H1 (cell line): Measurements from ENCODE around the gene ZNF622. TPM values are rescaled to one million over a fixed set of nuclear protein-coding genes. Genes with fewer than 3 reads are reported as not detected.

ENCODE experiments used
- CTCF ChIA-PET: fragments of 300-600 bp; sonication (Branson Sonifier 250); formaldehyde crosslinking; loops from one replicate; lab custom pipeline; 2021; ENCODE audit not compliant: partially characterized antibody; lab: Charles Lee
- POLR2A ChIA-PET: fragments of 300-600 bp; sonication (Branson Sonifier 250); formaldehyde crosslinking; loops from one replicate; lab custom pipeline; 2021; ENCODE audit warnings: inconsistent platforms; ENCODE audit not compliant: partially characterized antibody; lab: Charles Lee
- DNase-seq, 2 experiments: peaks; one replicate each; pipeline versions ENCODE4 v3.0.0 to v3.0.0-alpha.2; 2010 to 2022; ENCODE audit warnings: low spot score in 2 of 2, low read depth in 1 of 2, mixed read lengths in 1 of 2
- FAIRE-seq: peaks from 2 replicates; lab custom pipeline; 2011; peaks lifted over from hg19 to GRCh38; lab: Jason Lieb, UNC
- H2AFZ ChIP-seq: 2 replicates; pipeline ENCODE4 v1.8.1; 2012; ENCODE audit warnings: low read length, inconsistent platforms
- H2AK5ac ChIP-seq: 2 replicates; pipeline ENCODE4 v1.6.1; 2013; ENCODE audit warnings: low read depth, low read length
- H2BK120ac ChIP-seq: replicated peaks from 2 replicates; pipeline ENCODE3; 2013; ENCODE audit warnings: low read depth, low read length, inconsistent platforms
- H2BK12ac ChIP-seq: 2 replicates; pipeline ENCODE4 v1.6.1; 2013; ENCODE audit warnings: low read depth, low read length
- H2BK15ac ChIP-seq: 2 replicates; pipeline ENCODE4 v1.6.1; 2013; ENCODE audit warnings: low read length
- H2BK20ac ChIP-seq: 2 replicates; pipeline ENCODE4 v1.6.1; 2013; ENCODE audit warnings: low read length
- H2BK5ac ChIP-seq: 2 replicates; pipeline ENCODE4 v1.6.1; 2013; ENCODE audit warnings: low read depth, low read length
- H3K14ac ChIP-seq: 2 replicates; pipeline ENCODE4 v1.6.1; 2013; ENCODE audit warnings: inconsistent platforms; ENCODE audit not compliant: insufficient read length
- H3K18ac ChIP-seq: 2 replicates; pipeline ENCODE4 v1.6.1; 2013; ENCODE audit warnings: low read length; ENCODE audit errors: extremely low read depth
- H3K23ac ChIP-seq: 2 replicates; pipeline ENCODE4 v1.6.1; 2013; ENCODE audit warnings: inconsistent platforms; ENCODE audit not compliant: insufficient read length
- H3K23me2 ChIP-seq: 2 replicates; pipeline ENCODE4 v1.6.1; 2013; ENCODE audit warnings: low read depth, low read length
- H3K27ac ChIP-seq: 2 replicates; pipeline ENCODE4 v1.6.1; 2011; ENCODE audit warnings: low read depth, low read length, inconsistent platforms
- H3K27me3 ChIP-seq, 4 experiments: replicated peaks in 1 of 4; 1 replicate in 1 of 4; 2 replicates in 3 of 4; pipeline versions ENCODE4 v1.6.1 to v1.8.1; 2011 to 2013; ENCODE audit warnings: low read length in 3 of 4, mild to moderate bottlenecking in 3 of 4, inconsistent platforms in 2 of 4, mixed read lengths in 2 of 4, moderate library complexity in 1 of 4; ENCODE audit not compliant: control insufficient read depth in 3 of 4, insufficient read depth in 3 of 4; ENCODE audit errors: extremely low read depth in 1 of 4
- H3K36me3 ChIP-seq, 4 experiments: 2 replicates each; pipeline versions ENCODE4 v1.6.1 to v1.8.1; 2011 to 2013; ENCODE audit warnings: mild to moderate bottlenecking in 4 of 4, low read length in 3 of 4, moderate library complexity in 2 of 4, control low read depth in 1 of 4, inconsistent platforms in 1 of 4; ENCODE audit not compliant: insufficient read depth in 4 of 4, control insufficient read depth in 2 of 4
- H3K4ac ChIP-seq: replicated peaks from 2 replicates; pipeline ENCODE3; 2013; ENCODE audit warnings: low read length, low read depth, mixed read lengths, inconsistent platforms; ENCODE audit not compliant: insufficient read length
- H3K4me1 ChIP-seq, 4 experiments: replicated peaks in 1 of 4; 1 replicate in 1 of 4; 2 replicates in 3 of 4; pipeline versions ENCODE4 v1.6.1 to v1.8.1; 2011 to 2013; ENCODE audit warnings: low read length in 3 of 4, inconsistent platforms in 2 of 4, mixed read lengths in 1 of 4; ENCODE audit not compliant: insufficient read depth in 4 of 4, control insufficient read depth in 3 of 4
- H3K4me2 ChIP-seq, 2 experiments: 2 replicates each; pipeline versions ENCODE4 v1.6.1 to v1.8.1; 2011 to 2013; ENCODE audit warnings: low read depth in 2 of 2, low read length in 2 of 2, control low read depth in 1 of 2, inconsistent platforms in 1 of 2, mild to moderate bottlenecking in 1 of 2; ENCODE audit not compliant: insufficient read depth in 1 of 2
- H3K4me3 ChIP-seq, 4 experiments: fragments of 200-600, 300-600 bp in 1 of 4; sonication (generic), shearing (Covaris generic), sonication (Bioruptor Twin) in 1 of 4; 2 replicates each; pipeline versions ENCODE4 v1.5.1 to v1.8.1; 2011 to 2016; ENCODE audit warnings: low read length in 4 of 4, low read depth in 3 of 4, control low read depth in 2 of 4, inconsistent platforms in 2 of 4, mild to moderate bottlenecking in 2 of 4, mixed read lengths in 1 of 4, moderate library complexity in 1 of 4; ENCODE audit not compliant: insufficient read depth in 2 of 4; ENCODE audit errors: extremely low read depth in 1 of 4
- H3K56ac ChIP-seq: replicated peaks from 2 replicates; pipeline ENCODE3; 2013; ENCODE audit warnings: low read depth, mild to moderate bottlenecking, mixed read lengths, low read length, inconsistent platforms; ENCODE audit not compliant: insufficient read length
- H3K79me1 ChIP-seq: 2 replicates; pipeline ENCODE4 v1.6.1; 2013; ENCODE audit warnings: low read depth, low read length, control low read depth
- H3K79me2 ChIP-seq, 2 experiments: 2 replicates each; pipeline versions ENCODE4 v1.6.1 to v1.8.1; 2012 to 2013; ENCODE audit warnings: low read length in 2 of 2, mild to moderate bottlenecking in 2 of 2, inconsistent platforms in 1 of 2; ENCODE audit not compliant: insufficient read depth in 2 of 2, control insufficient read depth in 1 of 2
- H3K9ac ChIP-seq, 4 experiments: replicated peaks in 1 of 4; 1 replicate in 1 of 4; 2 replicates in 3 of 4; pipeline versions ENCODE4 v1.6.1 to v1.8.1; 2011 to 2013; ENCODE audit warnings: low read depth in 3 of 4, low read length in 3 of 4, control low read depth in 2 of 4, mild to moderate bottlenecking in 2 of 4, moderate library complexity in 2 of 4, inconsistent platforms in 1 of 4; ENCODE audit errors: extremely low read depth in 1 of 4
- H3K9me3 ChIP-seq, 2 experiments: 2 replicates each; pipeline versions ENCODE4 v1.6.1 to v1.8.1; 2012 to 2013; ENCODE audit warnings: mild to moderate bottlenecking in 2 of 2, moderate library complexity in 2 of 2, control low read depth in 1 of 2, inconsistent platforms in 1 of 2, low read depth in 1 of 2, low read length in 1 of 2, mixed read lengths in 1 of 2; ENCODE audit not compliant: insufficient read depth in 2 of 2
- H4K20me1 ChIP-seq, 2 experiments: replicated peaks in 1 of 2; 2 replicates each; pipeline versions ENCODE3 to v1.8.1; 2011 to 2013; ENCODE audit warnings: inconsistent platforms in 2 of 2, low read length in 2 of 2, mild to moderate bottlenecking in 1 of 2; ENCODE audit not compliant: insufficient read depth in 2 of 2, control insufficient read depth in 1 of 2
- H4K5ac ChIP-seq: 2 replicates; pipeline ENCODE4 v1.6.1; 2013; ENCODE audit warnings: low read length, low read depth, mixed read lengths, inconsistent platforms; ENCODE audit not compliant: insufficient read length
- H4K8ac ChIP-seq: 2 replicates; pipeline ENCODE4 v1.8.0; 2013; ENCODE audit warnings: mild to moderate bottlenecking, moderate library complexity, low read length, inconsistent platforms; ENCODE audit not compliant: insufficient read depth; ENCODE audit errors: extremely low read depth
- H4K91ac ChIP-seq: replicated peaks from 2 replicates; pipeline ENCODE3; 2013; ENCODE audit warnings: low read length, mixed read lengths, inconsistent platforms; ENCODE audit not compliant: insufficient read length
- CEBPB ChIP-seq: IDR thresholded peaks from 2 replicates; pipeline ENCODE4 v1.6.1; 2012; ENCODE audit warnings: low read depth, low read length
- CHD2 ChIP-seq: IDR thresholded peaks from 2 replicates; pipeline ENCODE4 v1.6.1; 2012; ENCODE audit warnings: low read length, improper control_type of control experiment
- CTBP2 ChIP-seq: IDR thresholded peaks from 2 replicates; pipeline ENCODE4 v1.7.0; 2011; ENCODE audit warnings: borderline replicate concordance, mild to moderate bottlenecking, moderate library complexity, mixed read lengths, low read length; ENCODE audit not compliant: insufficient read depth, insufficient read length
- EP300 ChIP-seq, 2 experiments: IDR thresholded peaks; 1 replicate in 1 of 2; 2 replicates in 1 of 2; pipeline ENCODE4 v1.6.1; 2011 to 2012; ENCODE audit warnings: low read depth in 2 of 2, low read length in 2 of 2, mild to moderate bottlenecking in 2 of 2, borderline replicate concordance in 1 of 2, inconsistent platforms in 1 of 2, moderate library complexity in 1 of 2
- HDAC2 ChIP-seq, 2 experiments: fragments of 300-600 bp in 1 of 2; sonication (generic) in 1 of 2; IDR thresholded peaks; 2 replicates each; pipeline ENCODE4 v1.6.1; 2011 to 2012; ENCODE audit warnings: low read depth in 2 of 2, low read length in 2 of 2, mild to moderate bottlenecking in 2 of 2, moderate library complexity in 2 of 2, borderline replicate concordance in 1 of 2, inconsistent platforms in 1 of 2
- HDAC6 ChIP-seq: IDR thresholded peaks from one replicate; pipeline ENCODE4 v1.7.1; 2012; ENCODE audit warnings: low read depth, mild to moderate bottlenecking, inconsistent platforms, low read length, moderate library complexity
- KDM5A ChIP-seq: fragments of 200-600 bp; IDR thresholded peaks from 2 replicates; pipeline ENCODE4 v1.7.1; 2012; ENCODE audit warnings: mild to moderate bottlenecking, low read length, inconsistent platforms, mixed read lengths
- MAX ChIP-seq: IDR thresholded peaks from 2 replicates; pipeline ENCODE4 v1.6.1; 2012; ENCODE audit warnings: inconsistent platforms
- NANOG ChIP-seq: IDR thresholded peaks from 2 replicates; pipeline ENCODE4 v1.6.1; 2011; ENCODE audit warnings: low read length, low read depth, mild to moderate bottlenecking, inconsistent platforms; ENCODE audit not compliant: insufficient read depth, poor library complexity, severe bottlenecking
- POLR2AphosphoS5 ChIP-seq: IDR thresholded peaks from 2 replicates; pipeline ENCODE4 v1.6.1; 2011; ENCODE audit warnings: low read depth, low read length
- SUZ12 ChIP-seq: fragments of 200-600 bp; sonication (generic); IDR thresholded peaks from 2 replicates; pipeline ENCODE4 v1.6.1; 2012; ENCODE audit warnings: mild to moderate bottlenecking, inconsistent platforms, low read length, moderate library complexity, mixed read lengths
- TAF1 ChIP-seq: IDR thresholded peaks from 2 replicates; pipeline ENCODE4 v1.6.1; 2011; ENCODE audit warnings: mild to moderate bottlenecking, low read depth, low read length
- YY1 ChIP-seq: IDR thresholded peaks from 2 replicates; pipeline ENCODE4 v1.6.1; 2011; ENCODE audit warnings: low read depth, mild to moderate bottlenecking, low read length
- ZNF274 ChIP-seq: IDR thresholded peaks from 2 replicates; pipeline ENCODE4 v1.7.0; 2012; ENCODE audit warnings: low read length, borderline replicate concordance; ENCODE audit errors: extremely low read depth
- WGBS, 2 experiments: shearing (Covaris generic) in 1 of 2; methylation state at CpG; one replicate each; pipeline versions ENCODE4 v1.1.6 to v1.1.7; 2013 to 2015; ENCODE audit warnings: low lambda C conversion rate in 2 of 2, mixed read lengths in 2 of 2, inconsistent platforms in 1 of 2, low coverage in 1 of 2, missing lambda C conversion rate in 1 of 2; ENCODE audit not compliant: insufficient replicate concordance in 2 of 2, insufficient coverage in 1 of 2, insufficient read length in 1 of 2; ENCODE audit errors: extremely low coverage in 1 of 2, missing lambda C conversion rate in 1 of 2; 5-methylcytosine and 5-hydroxymethylcytosine counted together
- polyA plus RNA-seq, 7 experiments: library from polyadenylated mRNA; depleted of rRNA in 3 of 7; stranded (reverse) in 5 of 7; unstranded in 2 of 7; fragments of >200 nt in 5 of 7; fragments of 200-250 nt in 2 of 7; gene quantifications; 1 replicate in 5 of 7; 2 replicates in 1 of 7; 4 replicates in 1 of 7; pipeline versions ENCODE4 v1.2.1 to v1.2.3, GENCODE V29; 2011 to 2013; ENCODE audit warnings: missing spikeins in 2 of 7, mixed read lengths in 2 of 7
- total RNA-seq: library from RNA; stranded (reverse); fragmentation: NEBNext Ultra II Directional; extraction: Animal tissue kit (Norgen Biotek cat#: 25700); gene quantifications from 2 replicates; pipeline ENCODE4 v1.2.1, GENCODE V29; 2021

ZNF622 gene
- total and polyA plus RNA-seq, 2 of the 8 experiments (the other 6 are each of a cell fraction or from before 2014, with no cell fraction given) = 8.8 to 30.8 TPM

- Histone ChIP-seq H4K20me1 (no peaks in the 10 kb centered on the region), H3K27me3 (no peaks in the 10 kb centered on the region; a peak in 1 of 7 replicates), H3K4me2 (no peak overlapping the region), H3K79me2 (no peaks in the 10 kb centered on the region), H2AFZ (no peak overlapping the region), H3K14ac (no peak overlapping the region), H2BK5ac (no peak overlapping the region), H3K4ac (no peak overlapping the region), H4K5ac (no peak overlapping the region), H3K23me2 (no peaks in the 10 kb centered on the region), H3K9me3 (peaks cover 10 to 13% of the 10 kb centered on the region in 2 experiments), H3K9ac (no peak overlapping the region), H2BK120ac (no peak overlapping the region), H3K18ac (no peak overlapping the region), H2AK5ac (no peak overlapping the region), H3K79me1 (no peaks in the 10 kb centered on the region), H2BK15ac (no peak overlapping the region), H3K4me3 (no peak overlapping the region), H4K91ac (no peak overlapping the region), H3K4me1 (no peaks in the 10 kb centered on the region), H3K27ac (no peak overlapping the region), H3K23ac (no peak overlapping the region), H2BK12ac (no peak overlapping the region), H4K8ac (no peak overlapping the region), H2BK20ac (no peak overlapping the region), H3K56ac (no peak overlapping the region), H3K36me3 (no peaks in the 10 kb centered on the region; a peak in 1 of 8 replicates)
- 92% methylated on average over 5 of the region's 5 CpGs; no CpG with 5 or more reads in 1 of the 2 experiments for WGBS, 2 experiments
- ChIA-PET CTCF (interaction anchor here (0.6 to 2.7 kb wide), 9 partner anchors 10 to 633 kb away, joined by 3 to 12 read pairs (median 4); no protein-coding TSS in a partner anchor), POLR2A (no interaction called here)
- FAIRE-seq (no peak), DNase-seq (no peak)
- TF ChIP-seq SUZ12 (no peak), MAX (no peak), KDM5A (no peak), YY1 (no peak), TAF1 (no peak), HDAC6 (no peak), ZNF274 (no peak), POLR2AphosphoS5 (no peak), CHD2 (no peak), CEBPB (no peak), CTBP2 (no peak), EP300 (IDR thresholded peaks at IDR 0.05; ENCODE audit: borderline replicate concordance in 1 of 2, low read depth in 2 of 2, low read length in 2 of 2) (no peak), NANOG (no peak), HDAC2 (IDR thresholded peaks at IDR 0.05; ENCODE audit: borderline replicate concordance in 1 of 2, low read depth in 2 of 2, low read length in 2 of 2) (no peak)
These were observed 34.4 kb upstream of the ZNF622 start for GRCh38 chr5:16500024-16500423.
